MM.1S (cell line): ENCODE measurements around the gene G2E3.

Experiments used
- CTCF ChIP-seq: fragments of 300-600 bp; sonication (generic); IDR thresholded peaks from 2 replicates; pipeline ENCODE4 v1.5.1; 2016; ENCODE audit warnings: antibody characterized with exemption, low read length, mixed read lengths
- EZH2phosphoT487 ChIP-seq: fragments of 300-600 bp; sonication (generic); IDR thresholded peaks from 2 replicates; pipeline ENCODE4 v1.6.1; 2018; ENCODE audit warnings: antibody characterized with exemption, low read length

- no peak for TF ChIP-seq CTCF
- no peak for TF ChIP-seq EZH2phosphoT487
These were observed 82.2 kb downstream of the G2E3 start for GRCh38 chr14:30641207-30641606.
